ENCODE data around the gene EVI5L. TPM values are rescaled to one million over a fixed set of nuclear protein-coding genes. Genes with fewer than 3 reads are reported as not detected.

EVI5L gene
- total and polyA plus RNA-seq, 2 of the 4 experiments (the other 2 are of a cell fraction) = 12.7 to 14.6 TPM

GRCh38 chr19:7806234-7806633 is 23.8 kb upstream of the EVI5L start:
- Histone ChIP-seq H3K4me3 (ENCODE audit: insufficient read depth, low read depth, low read length) (no peak overlapping the region), H3K23ac (ENCODE audit: low read depth, low read length) (no peak overlapping the region), H2BK5ac (ENCODE audit: low read depth, low read length, poor library complexity, severe bottlenecking) (no peak overlapping the region), H3K27ac (ENCODE audit: insufficient read depth, low read length) (no peak overlapping the region), H3K79me1 (ENCODE audit: low read depth in 1 of 2, low read length in 2 of 2) (no peaks in the 10 kb centered on the region), H3K4me1 (ENCODE audit: control insufficient read depth, insufficient read depth, low read length) (0 out of 2 replicates have a peak, but pooled peaks cover 1% of the 10 kb centered on the region), H2BK120ac (ENCODE audit: low read depth, low read length) (no peak overlapping the region), H4K91ac (ENCODE audit: insufficient read depth, low read depth, low read length) (no peak overlapping the region), H4K8ac (ENCODE audit: low read depth in 2 of 2, low read length in 2 of 2) (no peak overlapping the region), H3K18ac (ENCODE audit: low read depth, low read length) (no peak overlapping the region), H3K56ac (ENCODE audit: extremely low read depth, insufficient read depth, low read length) (no peak overlapping the region), H4K20me1 (ENCODE audit: insufficient read depth, low read length) (no peaks in the 10 kb centered on the region), H3K14ac (replicated peaks; ENCODE audit: low read depth, low read length) (no peak overlapping the region), H3K4ac (ENCODE audit: low read depth, low read length) (no peak overlapping the region), H2AK9ac (replicated peaks; ENCODE audit: low read depth, low read length, poor library complexity) (no peak overlapping the region), H3K27me3 (ENCODE audit: control insufficient read depth, insufficient read depth, low read length) (no peaks in the 10 kb centered on the region), H3K9ac (ENCODE audit: low read depth, low read length) (no peak overlapping the region), H2AFZ (replicated peaks; ENCODE audit: low read length, poor library complexity) (no peak overlapping the region), H4K5ac (ENCODE audit: low read depth, low read length) (no peak overlapping the region), H3K36me3 (ENCODE audit: control insufficient read depth, insufficient read depth, low read length) (no peaks in the 10 kb centered on the region), H2BK20ac (ENCODE audit: low read depth, low read length) (no peak overlapping the region), H3K9me3 (ENCODE audit: control insufficient read depth, insufficient read depth, low read length) (peaks cover 1% of the 10 kb centered on the region; the same call in 1 of the 2 replicates), H3K4me2 (ENCODE audit: low read depth, low read length) (no peak overlapping the region), H2BK15ac (ENCODE audit: low read depth, low read length) (no peak overlapping the region), H2AK5ac (ENCODE audit: low read depth, low read length) (no peak overlapping the region), H3K9me1 (ENCODE audit: insufficient read depth, low read length) (no peaks in the 10 kb centered on the region)
- DNase-seq (no peak), ATAC-seq (ENCODE audit: low read depth) (no peak)
- CTCF ChIA-PET = interaction anchor here (0.6 kb wide), 1 partner anchor 414 kb away, joined by 3 read pairs; no protein-coding TSS in a partner anchor
- no TSS peak for BruUV-seq (replicated peaks)
- in situ Hi-C loops (cut with MboI; ENCODE audit: low sequenced_read_pairs) = loop anchor here (10.0 to 25.0 kb wide), 2 partner anchors 441 to 694 kb away; no protein-coding TSS in a partner anchor
- POLR2A ChIA-PET (ENCODE audit: unreplicated experiment) = no interaction called here
- TF ChIP-seq ELK1 (IDR thresholded peaks at IDR 0.05; ENCODE audit: borderline replicate concordance, low read depth, low read length) (no peak), RAD21 (IDR thresholded peaks at IDR 0.05; ENCODE audit: low read length) (no peak), BHLHE40 (IDR thresholded peaks at IDR 0.05; ENCODE audit: low read depth, low read length) (no peak)
- 100% methylated on average over 1 of the region's 3 CpGs; no CpG with 5 or more reads in 1 of the 2 experiments for WGBS, 2 experiments (ENCODE audit: extremely low coverage in 2 of 2, insufficient read length in 1 of 2)
- dilution Hi-C loops (cut with HindIII; ENCODE audit: low sequenced_read_pairs, unreplicated experiment) = no loop called here
- intact Hi-C loops (cut with micrococcal nuclease) = no loop called here
